Kidney (tissue), 14 donors: ENCODE results near the gene WDR55. TPM values are rescaled to one million over a fixed set of nuclear protein-coding genes. Genes with fewer than 3 reads are reported as not detected.

Experiments
- DNase-seq, 5 donors: peaks; one replicate each; pipeline ENCODE4 v3.0.0-alpha.2; 2013 to 2020
- FAIRE-seq: peaks from 2 replicates; lab custom pipeline; 2012; peaks lifted over from hg19 to GRCh38; lab: Jason Lieb, UNC
- H3K27ac ChIP-seq, 2 donors: one replicate each; pipeline ENCODE4 v1.7.0; 2013; ENCODE audit warnings: low read depth in 2 of 2, low read length in 2 of 2, inconsistent platforms in 1 of 2
- H3K27me3 ChIP-seq: one replicate; pipeline ENCODE4 v1.7.1; 2013; ENCODE audit warnings: low read length, inconsistent platforms; ENCODE audit not compliant: control insufficient read depth, insufficient read depth
- H3K36me3 ChIP-seq, 3 donors: one replicate each; pipeline versions ENCODE4 v1.7.0 to v1.7.1; 2013; ENCODE audit warnings: low read length in 3 of 3, control low read depth in 1 of 3, inconsistent platforms in 1 of 3; ENCODE audit not compliant: insufficient read depth in 3 of 3, control insufficient read depth in 2 of 3
- H3K4me1 ChIP-seq, 3 donors: one replicate each; pipeline versions ENCODE4 v1.7.0 to v1.7.1; 2013; ENCODE audit warnings: low read length in 3 of 3, inconsistent platforms in 1 of 3, low read depth in 1 of 3; ENCODE audit not compliant: control insufficient read depth in 2 of 3, insufficient read depth in 2 of 3
- H3K4me3 ChIP-seq, 3 donors: one replicate each; pipeline versions ENCODE4 v1.7.0 to v1.8.1; 2013; ENCODE audit warnings: low read length in 3 of 3, control low read depth in 1 of 3, inconsistent platforms in 1 of 3
- H3K9ac ChIP-seq, 3 donors: one replicate each; pipeline versions ENCODE4 v1.7.0 to v1.7.1; 2013; ENCODE audit warnings: low read length in 3 of 3, control low read depth in 1 of 3, inconsistent platforms in 1 of 3
- H3K9me3 ChIP-seq, 3 donors: one replicate each; pipeline versions ENCODE4 v1.7.0 to v1.7.1; 2013; ENCODE audit warnings: low read length in 3 of 3, control low read depth in 1 of 3, inconsistent platforms in 1 of 3; ENCODE audit not compliant: control insufficient read depth in 2 of 3, insufficient read depth in 1 of 3
- CTCF ChIP-seq: IDR thresholded peaks from 3 replicates; pipeline ENCODE4 v1.5.1; 2012; ENCODE audit warnings: mild to moderate bottlenecking, moderate library complexity, borderline replicate concordance; ENCODE audit not compliant: insufficient read depth; ENCODE audit errors: extremely low read depth
- intact Hi-C: fragments of 100-400 bp; cut with DNase I; formaldehyde crosslinking; loops from one replicate; pipeline ENCODE4 v1.11.1; 2022
- polyA plus RNA-seq: library from polyadenylated mRNA; stranded (reverse); fragments of 350-450 nt; fragmentation: Illumina TruSeq; extraction: RNeasy Lipid Tissue Mini Kit (QIAGEN cat#74804); gene quantifications from one replicate; pipeline ENCODE4 v1.2.3, GENCODE V29; 2014; ENCODE audit warnings: low read depth, low replicate concordance; ENCODE audit not compliant: insufficient read depth
- total RNA-seq: library from RNA; stranded (reverse); fragmentation: NEBNext Ultra II Directional; extraction: Animal tissue kit (Norgen Biotek cat#: 25700); gene quantifications from one replicate; pipeline ENCODE4 v1.2.1, GENCODE V29; 2021
- donor health status: control.
- donor health status: control.
- donor health status: control.
- donor health status: control.
- donor health status: control.
- donor health status: DM: yes; HTN: yes; CAD: no.
- donor health status: Normal renal cell carcinoma (clear cell type).

WDR55 gene
- total and polyA plus RNA-seq, 2 donors from 2014 or later, result 13.7 to 20.8 TPM

GRCh38 chr5:140674211-140674610, 9.5 kb downstream of the WDR55 start:
- H3K9ac ChIP-seq, result no peak overlapping the region
- no peaks in the 10 kb centered on the region for H3K4me1 ChIP-seq
- DNase-seq, result no peak
- H3K4me3 ChIP-seq, result no peak overlapping the region
- no peak for FAIRE-seq
- intact Hi-C loops, result no loop called here
- no peak overlapping the region for H3K27ac ChIP-seq
- H3K27me3 ChIP-seq, result no peaks in the 10 kb centered on the region
- H3K36me3 ChIP-seq, result peaks cover 7 to 43% (median 32%) of the 10 kb centered on the region in 3 donors
- no peaks in the 10 kb centered on the region for H3K9me3 ChIP-seq
- TF ChIP-seq CTCF, result no peak

- FAIRE-seq (no peak), DNase-seq (no peak)
- TF ChIP-seq CTCF, result no peak
- Histone ChIP-seq H3K4me1 (no peaks in the 10 kb centered on the region), H3K9me3 (no peaks in the 10 kb centered on the region), H3K4me3 (no peak overlapping the region), H3K27me3 (no peaks in the 10 kb centered on the region), H3K36me3 (peaks cover 7 to 43% (median 27%) of the 10 kb centered on the region in 3 donors), H3K27ac (no peak overlapping the region), H3K9ac (no peak overlapping the region)
- intact Hi-C loops, result no loop called here
Observed at GRCh38 chr5:140674629-140675028, 9.9 kb downstream of the WDR55 start.

GRCh38 chr5:140677947-140678346, 13.2 kb downstream of the WDR55 start:
- intact Hi-C loops, result no loop called here
- no peak overlapping the region for H3K27ac ChIP-seq
- H3K9me3 ChIP-seq, result no peaks in the 10 kb centered on the region
- no peak for TF ChIP-seq CTCF
- no peaks in the 10 kb centered on the region for H3K27me3 ChIP-seq
- peaks cover 7 to 49% (median 33%) of the 10 kb centered on the region in 3 donors for H3K36me3 ChIP-seq
- no peak overlapping the region for H3K4me3 ChIP-seq
- no peaks in the 10 kb centered on the region for H3K4me1 ChIP-seq
- H3K9ac ChIP-seq, result no peak overlapping the region
- DNase-seq (no peak), FAIRE-seq (no peak)

GRCh38 chr5:140678993-140679392, 14.3 kb downstream of the WDR55 start:
- no peak for TF ChIP-seq CTCF
- Histone ChIP-seq H3K9ac (no peak overlapping the region), H3K4me3 (no peak overlapping the region), H3K27ac (no peak overlapping the region), H3K4me1 (no peaks in the 10 kb centered on the region), H3K27me3 (no peaks in the 10 kb centered on the region), H3K36me3 (peaks cover 7 to 49% (median 33%) of the 10 kb centered on the region in 3 donors), H3K9me3 (no peaks in the 10 kb centered on the region)
- intact Hi-C loops, result no loop called here
- FAIRE-seq, result no peak
- no peak for DNase-seq
